H9 (cell line): ENCODE results near the gene PEPD. TPM values are rescaled to one million over a fixed set of nuclear protein-coding genes. Genes with fewer than 3 reads are reported as not detected.
A peak's percentile ranks its signal among the peaks of the same experiment; 100 is the strongest.

Experiments used
- DNase-seq: peaks from one replicate; pipeline ENCODE4 v3.0.0-alpha.2; 2017
- H2AFZ ChIP-seq: one replicate; pipeline ENCODE4 v1.6.1; 2013; ENCODE audit warnings: mild to moderate bottlenecking, low read length, control low read depth, moderate library complexity
- H2AK5ac ChIP-seq: 2 replicates; pipeline ENCODE4 v1.6.1; 2013; ENCODE audit warnings: low read length, control low read depth, mixed read lengths; ENCODE audit not compliant: insufficient read length
- H2BK120ac ChIP-seq: one replicate; pipeline ENCODE4 v1.6.1; 2013; ENCODE audit warnings: low read depth, mild to moderate bottlenecking, low read length, control low read depth, inconsistent platforms; ENCODE audit not compliant: poor library complexity, severe bottlenecking
- H2BK12ac ChIP-seq: 2 replicates; pipeline ENCODE4 v1.6.1; 2013; ENCODE audit warnings: low read length, control low read depth, mixed read lengths, low read depth; ENCODE audit not compliant: insufficient read length
- H2BK15ac ChIP-seq: 2 replicates; pipeline ENCODE4 v1.6.1; 2013; ENCODE audit warnings: low read depth, low read length, control low read depth
- H2BK20ac ChIP-seq: one replicate; pipeline ENCODE4 v1.6.1; 2013; ENCODE audit warnings: low read depth, mild to moderate bottlenecking, low read length, control low read depth, inconsistent platforms; ENCODE audit not compliant: poor library complexity, severe bottlenecking
- H2BK5ac ChIP-seq: 2 replicates; pipeline ENCODE4 v1.6.1; 2013; ENCODE audit warnings: low read length, control low read depth, mixed read lengths; ENCODE audit not compliant: insufficient read length
- H3K14ac ChIP-seq: 2 replicates; pipeline ENCODE4 v1.6.1; 2013; ENCODE audit warnings: low read length, control low read depth; ENCODE audit not compliant: insufficient read depth
- H3K18ac ChIP-seq: 2 replicates; pipeline ENCODE4 v1.6.1; 2013; ENCODE audit warnings: low read depth, mild to moderate bottlenecking, mixed read lengths, low read length, control low read depth; ENCODE audit not compliant: insufficient read length
- H3K23ac ChIP-seq: 2 replicates; pipeline ENCODE4 v1.6.1; 2013; ENCODE audit warnings: low read length, control low read depth, mixed read lengths, low read depth; ENCODE audit not compliant: insufficient read length
- H3K23me2 ChIP-seq: 2 replicates; pipeline ENCODE4 v1.6.1; 2013; ENCODE audit warnings: low read depth, mild to moderate bottlenecking, mixed read lengths, low read length, control low read depth; ENCODE audit not compliant: insufficient read length, poor library complexity, severe bottlenecking
- H3K27ac ChIP-seq: 2 replicates; pipeline ENCODE4 v1.5.1; 2013; ENCODE audit warnings: low read length, control low read depth, mixed read lengths, low read depth; ENCODE audit not compliant: insufficient read length
- H3K27me3 ChIP-seq: 2 replicates; pipeline ENCODE4 v1.6.1; 2013; ENCODE audit warnings: low read length, control low read depth, inconsistent platforms; ENCODE audit not compliant: insufficient read depth
- H3K4ac ChIP-seq: 2 replicates; pipeline ENCODE4 v1.6.1; 2013; ENCODE audit warnings: low read depth, mild to moderate bottlenecking, control low read depth, inconsistent platforms, low read length, moderate library complexity
- H3K4me1 ChIP-seq: 2 replicates; pipeline ENCODE4 v1.6.1; 2013; ENCODE audit warnings: low read length, control low read depth, inconsistent platforms; ENCODE audit not compliant: insufficient read depth
- H3K4me2 ChIP-seq: 2 replicates; pipeline ENCODE4 v1.6.1; 2013; ENCODE audit warnings: low read length, control low read depth, mixed read lengths; ENCODE audit not compliant: insufficient read length, insufficient read depth
- H3K56ac ChIP-seq: 2 replicates; pipeline ENCODE4 v1.6.1; 2013; ENCODE audit warnings: low read depth, mild to moderate bottlenecking, mixed read lengths, low read length, control low read depth; ENCODE audit not compliant: insufficient read length
- H3K79me1 ChIP-seq: 2 replicates; pipeline ENCODE4 v1.6.1; 2013; ENCODE audit warnings: low read depth, mild to moderate bottlenecking, moderate library complexity, low read length, control low read depth, inconsistent platforms; ENCODE audit not compliant: insufficient read depth, poor library complexity, severe bottlenecking
- H3K79me2 ChIP-seq: 2 replicates; pipeline ENCODE4 v1.6.1; 2013; ENCODE audit warnings: low read length, control low read depth, inconsistent platforms; ENCODE audit not compliant: insufficient read depth
- H3K9ac ChIP-seq: 2 replicates; pipeline ENCODE4 v1.6.1; 2013; ENCODE audit warnings: low read length, control low read depth, mixed read lengths; ENCODE audit not compliant: insufficient read length; ENCODE audit errors: extremely low read depth
- H3K9me3 ChIP-seq: one replicate; pipeline ENCODE4 v1.6.1; 2013; ENCODE audit warnings: low read depth, low read length, inconsistent platforms; ENCODE audit not compliant: control insufficient read depth
- H3T11ph ChIP-seq: one replicate; pipeline ENCODE4 v1.6.1; 2013; ENCODE audit warnings: mild to moderate bottlenecking, low read length, control low read depth, inconsistent platforms
- H4K20me1 ChIP-seq: one replicate; pipeline ENCODE4 v1.6.1; 2013; ENCODE audit not compliant: control insufficient read depth, insufficient read length, insufficient read depth
- H4K5ac ChIP-seq: 2 replicates; pipeline ENCODE4 v1.6.1; 2013; ENCODE audit warnings: low read depth, mild to moderate bottlenecking, mixed read lengths, low read length, control low read depth; ENCODE audit not compliant: insufficient read length
- H4K8ac ChIP-seq: replicated peaks from 2 replicates; pipeline ENCODE4 v1.6.1; 2013; ENCODE audit warnings: low read length, control low read depth, mixed read lengths, low read depth; ENCODE audit not compliant: insufficient read length
- H4K91ac ChIP-seq: 2 replicates; pipeline ENCODE4 v1.6.1; 2013; ENCODE audit warnings: low read depth, mild to moderate bottlenecking, moderate library complexity, mixed read lengths, low read length, control low read depth; ENCODE audit not compliant: insufficient read length
- H3K27ac Mint-ChIP-seq, 3 experiments: 2 replicates in 2 of 3; 3 replicates in 1 of 3; pipeline ENCODE4 v1.8.0; 2020 to 2021; ENCODE audit warnings: mixed read lengths in 3 of 3, mild to moderate bottlenecking in 1 of 3, moderate library complexity in 1 of 3
- H3K27me3 Mint-ChIP-seq: 2 replicates; pipeline ENCODE4 v1.8.0; 2021; ENCODE audit warnings: low read depth, mild to moderate bottlenecking, moderate library complexity, mixed read lengths
- H3K36me3 Mint-ChIP-seq, 3 experiments: 2 replicates in 2 of 3; 3 replicates in 1 of 3; pipeline ENCODE4 v1.8.0; 2020 to 2021; ENCODE audit warnings: low read depth in 3 of 3, mixed read lengths in 3 of 3; ENCODE audit not compliant: insufficient read depth in 1 of 3
- H3K4me1 Mint-ChIP-seq, 2 experiments: 2 replicates each; pipeline ENCODE4 v1.8.0; 2020; ENCODE audit warnings: mixed read lengths in 2 of 2
- H3K4me3 Mint-ChIP-seq, 2 experiments: 2 replicates in 1 of 2; 3 replicates in 1 of 2; pipeline ENCODE4 v1.8.0; 2020 to 2021; ENCODE audit warnings: mild to moderate bottlenecking in 2 of 2, mixed read lengths in 2 of 2, moderate library complexity in 1 of 2
- H3K9me3 Mint-ChIP-seq, 2 experiments: 2 replicates in 1 of 2; 3 replicates in 1 of 2; pipeline ENCODE4 v1.8.0; 2020; ENCODE audit warnings: mild to moderate bottlenecking in 2 of 2, mixed read lengths in 2 of 2, moderate library complexity in 1 of 2
- CTCF ChIP-seq: fragments of 200-600 bp; sonication (generic); conservative IDR thresholded peaks from 3 replicates; pipeline ENCODE4 v1.8.0; 2021; ENCODE audit warnings: antibody characterized with exemption, mild to moderate bottlenecking
- WGBS: extraction: QIAGEN DNeasy Blood & Tissue Kit; methylation state at CpG from one replicate; pipeline ENCODE4 v1.1.7; 2013; ENCODE audit warnings: missing lambda C conversion rate, low lambda C conversion rate, mixed read lengths; ENCODE audit not compliant: insufficient read length; ENCODE audit errors: extremely low coverage; 5-methylcytosine and 5-hydroxymethylcytosine counted together
- total RNA-seq: library from RNA; stranded (reverse); gene quantifications from 2 replicates; pipeline ENCODE4 v1.2.1, GENCODE V29; 2021

PEPD gene
- total RNA-seq, 1 experiment from 2014 or later: 52.8 TPM

GRCh38 chr19:33460221-33460908 lies 61.2 kb downstream of the PEPD start:
- Mint-ChIP-seq H3K4me1 (no peaks in the 10 kb centered on the region), H3K27me3 (no peaks in the 10 kb centered on the region), H3K27ac (peak overlapping the region in 1 of 3 experiments; percentile 40; a peak in 3 of 7 replicates), H3K9me3 (no peaks in the 10 kb centered on the region), H3K36me3 (no peaks in the 10 kb centered on the region; a peak in 2 of 7 replicates), H3K4me3 (no peak overlapping the region)
- Histone ChIP-seq H3K79me2 (no peaks in the 10 kb centered on the region), H2AFZ (no peak overlapping the region), H3K23ac (no peak overlapping the region), H4K91ac (no peak overlapping the region), H3K27ac (no peak overlapping the region), H3K9ac (no peak overlapping the region), H2BK12ac (no peak overlapping the region), H3K4me1 (no peaks in the 10 kb centered on the region), H3K23me2 (no peaks in the 10 kb centered on the region), H3K27me3 (no peaks in the 10 kb centered on the region), H4K8ac (no peak overlapping the region), H2AK5ac (no peak overlapping the region), H3K18ac (no peak overlapping the region), H2BK120ac (no peak overlapping the region), H4K5ac (no peak overlapping the region), H3K9me3 (no peaks in the 10 kb centered on the region), H3T11ph (no peak overlapping the region), H2BK20ac (no peak overlapping the region), H3K4ac (no peak overlapping the region), H3K79me1 (no peaks in the 10 kb centered on the region), H2BK15ac (no peak overlapping the region), H4K20me1 (peaks cover 2% of the 10 kb centered on the region), H3K56ac (no peak overlapping the region), H3K4me2 (no peak overlapping the region), H2BK5ac (no peak overlapping the region), H3K14ac (no peak overlapping the region)
- DNase-seq: peak; percentile 15
- TF ChIP-seq CTCF: no peak
- no CpG with 5 or more reads among the region's 18 CpGs for WGBS
